Stimulated activated CD4-positive, alpha-beta T cell treated with anti-CD3 and anti-CD28 coated beads, Interleukin-12 subunit alpha, Interleukin-12 subunit beta, amount 100 ng/mL, for 24 hours (primary cell): ENCODE measurements around the gene TSPAN33.
"Not testable (repeated sequence)": the region's sequence is repeated elsewhere in the genome, so short reads cannot be mapped to it uniquely, and the experiment has no call there.

Experiments used
- DNase-seq, 2 experiments: peaks; one replicate each; pipeline ENCODE4 v3.0.0-alpha.2; 2020; ENCODE audit warnings: low read depth in 2 of 2

TSPAN33 gene

DNA sequence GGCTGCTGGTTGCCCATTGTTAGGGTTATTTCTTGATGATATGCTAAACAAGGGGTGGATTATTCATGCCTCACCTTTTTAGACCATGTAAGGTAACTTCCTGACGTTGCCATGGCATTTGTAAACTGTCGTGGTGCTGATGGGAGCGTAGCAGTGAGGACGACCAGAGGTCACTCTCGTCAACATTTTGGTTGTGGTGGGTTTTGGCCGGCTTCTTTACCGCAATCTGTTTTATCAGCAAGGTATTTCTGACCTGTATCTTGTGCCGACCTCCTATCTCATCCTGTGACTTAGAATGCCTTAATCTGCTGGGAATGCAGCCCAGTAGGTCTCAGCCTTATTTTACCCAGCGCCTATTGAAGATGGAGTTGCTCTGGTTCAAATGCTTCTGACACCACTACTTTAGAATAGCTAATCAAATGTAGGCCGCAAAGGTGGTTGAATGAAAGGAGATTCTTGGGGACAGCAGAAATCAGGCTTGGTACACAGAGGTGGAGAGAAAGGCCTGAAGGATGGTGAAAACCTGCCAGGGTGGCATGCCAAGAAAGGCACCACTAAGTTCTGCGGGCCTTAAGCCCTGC, 26.0 kb downstream of the TSPAN33 start:
- no peak for DNase-seq

- not testable (repeated sequence) for DNase-seq
These were observed 29.4 kb downstream of the TSPAN33 start for GRCh38 chr7:129173861-129174260.

DNA sequence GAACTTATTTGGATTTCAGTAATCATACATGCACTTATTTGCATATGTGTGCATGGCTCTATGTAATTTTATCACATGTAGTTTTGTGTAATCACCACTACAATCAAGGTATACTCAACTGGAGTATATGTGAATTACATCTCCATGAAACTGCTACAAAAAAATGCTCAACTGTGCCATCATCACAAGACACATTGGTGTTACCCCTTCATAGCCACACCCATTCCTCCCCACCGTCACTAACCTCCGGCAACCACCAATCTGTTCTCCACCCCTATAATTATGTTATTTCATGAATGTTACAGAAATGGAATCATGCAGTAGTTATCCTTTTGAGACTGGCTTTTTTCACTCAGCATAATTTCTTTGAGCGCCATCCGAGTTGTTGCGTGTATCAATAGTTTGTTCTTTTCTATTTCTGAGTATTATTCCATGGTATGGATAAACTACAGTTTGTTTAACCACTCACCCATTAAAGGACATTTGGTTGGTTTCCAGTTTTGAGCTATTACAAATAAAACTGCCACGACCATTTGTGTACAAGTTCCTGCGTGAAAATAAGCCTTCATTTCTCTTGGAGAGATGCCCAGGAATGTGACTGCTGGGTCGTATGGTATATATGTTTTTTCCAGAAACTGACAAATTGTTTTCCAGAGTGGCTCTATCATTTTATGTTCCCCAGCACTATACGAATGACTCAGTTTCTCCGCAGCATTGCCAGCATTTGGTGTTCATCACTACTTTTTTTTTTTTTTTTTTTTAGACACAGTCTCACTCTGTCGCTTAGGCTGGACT, 32.6 kb downstream of the TSPAN33 start:
- DNase-seq = no peak

GRCh38 chr7:129184981-129185670, 40.6 kb downstream of the TSPAN33 start:
- DNase-seq = no peak

DNA sequence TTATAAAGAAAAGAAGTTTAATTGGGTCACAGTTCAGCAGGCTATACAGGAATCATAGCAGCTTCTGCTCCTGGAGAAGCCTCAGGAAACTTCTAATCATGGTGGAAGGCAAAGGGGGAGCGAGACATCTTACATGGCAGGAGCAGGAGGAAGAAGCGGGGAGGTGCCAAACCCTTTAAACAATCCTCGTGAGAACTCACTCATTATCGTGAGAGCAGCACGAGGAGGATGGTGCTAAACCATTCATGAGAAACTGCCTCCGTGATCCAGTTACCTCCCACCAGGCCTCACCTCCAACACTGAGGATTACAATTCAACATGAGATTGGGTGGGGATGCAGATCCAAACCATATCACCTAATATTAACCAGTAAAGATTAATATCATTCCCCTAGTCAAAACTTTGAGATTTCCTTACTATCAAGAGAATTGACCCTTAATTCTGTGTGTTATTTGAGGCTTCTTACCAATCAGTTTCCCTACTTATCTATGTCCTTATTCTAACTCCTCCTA, 42.3 kb downstream of the TSPAN33 start:
- DNase-seq = no peak

DNA sequence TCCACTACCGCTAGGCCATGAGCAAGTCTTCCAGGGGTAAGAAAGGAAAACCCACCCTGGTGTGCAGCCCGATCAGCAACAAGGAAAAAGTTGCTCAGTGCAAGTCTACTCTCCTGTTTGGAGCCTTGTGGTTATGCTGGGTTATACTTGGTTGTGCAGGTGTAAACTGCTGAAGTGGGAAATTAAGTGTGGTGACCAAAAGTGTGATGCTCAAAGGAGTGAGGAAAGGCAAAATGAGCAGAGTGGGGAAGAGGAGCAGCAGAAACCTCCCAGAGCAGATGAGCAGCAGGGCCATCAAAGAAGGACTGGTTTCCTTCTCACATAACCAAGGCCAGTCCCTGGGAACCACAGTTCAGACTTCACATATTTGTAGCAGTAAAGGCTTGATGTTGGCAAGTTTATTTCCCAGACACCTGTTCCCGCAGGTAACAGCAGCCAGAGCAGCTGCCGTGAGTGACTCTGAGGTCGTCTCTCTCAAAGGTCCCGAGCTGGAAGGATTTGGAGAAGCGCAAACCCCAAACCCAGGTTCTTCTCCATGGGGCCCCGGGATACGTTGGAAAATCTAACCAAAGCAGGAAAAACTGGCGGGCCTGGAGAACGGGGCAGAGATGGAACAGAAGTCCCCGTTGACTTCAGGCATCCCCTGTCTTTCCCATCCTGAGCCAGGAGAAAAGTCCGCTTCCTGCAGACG, 43.3 kb downstream of the TSPAN33 start:
- no peak for DNase-seq

DNA sequence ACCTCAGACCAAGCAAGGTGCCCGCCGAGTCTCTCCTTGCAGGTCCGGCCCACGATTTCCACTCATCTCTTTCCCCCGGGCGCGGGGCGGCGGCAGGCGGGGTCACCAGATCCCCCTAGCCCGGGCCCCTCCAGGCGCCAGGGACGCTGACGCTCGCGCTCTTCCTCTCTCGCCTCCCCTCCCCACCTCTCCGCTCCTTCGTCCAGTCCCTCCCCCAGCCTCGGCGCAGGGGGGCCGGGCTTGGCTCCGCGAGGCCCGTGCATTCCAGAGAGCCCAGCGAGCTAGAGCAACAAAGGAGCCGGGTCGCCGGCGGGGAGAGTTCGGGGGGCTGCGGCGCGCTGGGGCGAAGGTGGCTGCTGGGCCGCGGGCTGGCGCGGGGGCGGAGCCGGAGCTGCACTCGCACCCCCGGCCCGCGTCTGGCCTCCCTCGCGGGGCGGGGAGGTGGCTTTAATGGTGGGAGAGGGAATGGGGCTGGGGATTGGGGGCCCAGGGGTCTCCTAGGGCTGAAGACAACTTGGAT, 43.9 kb downstream of the TSPAN33 start, which contains the start of gene SMO:
Gene SMO (plus strand): TSS at position 262 of the 520 bp plus-strand sequence. CDS start 519 bp downstream, outside the sequence.
- DNase-seq = no peak

DNA sequence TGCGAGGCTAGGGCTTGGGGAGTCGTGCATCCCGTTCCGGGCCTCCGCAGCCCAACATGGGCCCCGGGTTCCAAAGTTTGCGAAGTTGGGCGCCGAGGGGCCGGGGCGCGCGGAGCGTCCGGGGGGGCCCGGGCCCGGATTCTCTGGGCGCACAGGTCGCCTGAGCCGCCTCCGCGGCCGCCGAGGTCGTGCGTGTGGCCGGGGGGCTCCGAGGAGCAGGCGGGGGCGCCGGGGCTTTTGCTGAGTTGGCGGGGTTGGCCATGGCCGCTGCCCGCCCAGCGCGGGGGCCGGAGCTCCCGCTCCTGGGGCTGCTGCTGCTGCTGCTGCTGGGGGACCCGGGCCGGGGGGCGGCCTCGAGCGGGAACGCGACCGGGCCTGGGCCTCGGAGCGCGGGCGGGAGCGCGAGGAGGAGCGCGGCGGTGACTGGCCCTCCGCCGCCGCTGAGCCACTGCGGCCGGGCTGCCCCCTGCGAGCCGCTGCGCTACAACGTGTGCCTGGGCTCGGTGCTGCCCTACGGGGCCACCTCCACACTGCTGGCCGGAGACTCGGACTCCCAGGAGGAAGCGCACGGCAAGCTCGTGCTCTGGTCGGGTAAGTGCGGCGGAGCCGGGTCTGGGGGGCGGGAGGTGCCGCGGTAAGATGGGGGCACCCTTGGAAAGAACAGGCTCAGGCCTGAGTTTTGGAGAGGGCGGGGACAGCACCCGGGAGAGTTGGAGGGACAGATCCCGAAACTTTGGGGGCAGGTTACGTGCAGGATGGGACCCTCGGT, 44.6 kb downstream of the TSPAN33 start:
- DNase-seq = no peak

DNA sequence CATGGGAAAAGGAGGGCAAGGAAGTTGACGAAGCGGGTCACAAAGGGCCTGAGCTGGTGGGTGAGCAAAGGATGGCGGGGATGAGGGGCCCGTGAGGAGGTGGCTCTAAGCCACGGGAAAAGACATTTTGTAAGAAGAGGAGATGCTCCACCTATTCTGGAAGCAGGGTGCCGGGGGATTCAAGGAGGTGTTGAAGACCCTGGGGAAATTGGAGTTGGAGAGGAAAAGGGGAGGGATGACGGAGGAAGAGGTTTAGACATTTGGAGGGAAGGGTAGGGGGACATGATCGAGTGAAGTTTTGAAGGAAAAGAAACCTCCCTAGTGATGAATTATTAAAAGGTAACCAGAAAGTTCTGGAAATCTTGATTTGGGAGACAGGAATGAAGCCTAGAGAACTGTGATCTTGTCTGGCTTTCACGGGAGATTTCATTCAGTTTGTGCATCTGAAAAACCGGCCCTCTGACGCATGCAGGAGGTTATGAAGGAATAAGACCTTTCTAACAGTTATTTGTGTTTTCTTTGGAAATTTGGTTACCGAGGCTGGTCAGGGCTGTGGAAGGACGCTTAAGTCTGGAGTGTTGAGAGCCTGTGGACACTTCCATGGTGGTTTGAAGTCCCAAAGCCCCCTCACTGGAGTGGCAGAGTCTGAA, 45.3 kb downstream of the TSPAN33 start:
- no peak for DNase-seq

DNA sequence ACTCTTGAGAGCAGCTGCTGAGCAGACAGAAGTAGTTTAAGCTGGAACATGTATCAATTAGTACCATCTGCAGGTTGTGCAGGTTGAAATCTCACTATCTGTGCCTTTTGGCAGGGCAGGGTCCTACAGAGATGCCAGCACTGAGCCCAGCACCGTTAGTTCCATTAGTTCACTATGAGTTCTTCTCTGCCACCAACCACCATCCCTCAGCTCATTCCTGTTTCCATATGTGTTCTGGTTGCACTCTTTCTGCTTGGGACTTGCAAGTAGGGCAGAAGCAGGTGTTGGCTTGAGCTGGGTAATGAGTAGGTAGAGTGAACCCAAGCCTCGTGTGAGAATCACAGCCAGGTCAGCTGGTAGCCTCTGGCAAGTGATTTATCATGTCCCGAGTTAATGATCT, 46.8 kb downstream of the TSPAN33 start:
- no peak for DNase-seq

GRCh38 chr7:129193892-129194291, 49.4 kb downstream of the TSPAN33 start:
- no peak for DNase-seq

DNA sequence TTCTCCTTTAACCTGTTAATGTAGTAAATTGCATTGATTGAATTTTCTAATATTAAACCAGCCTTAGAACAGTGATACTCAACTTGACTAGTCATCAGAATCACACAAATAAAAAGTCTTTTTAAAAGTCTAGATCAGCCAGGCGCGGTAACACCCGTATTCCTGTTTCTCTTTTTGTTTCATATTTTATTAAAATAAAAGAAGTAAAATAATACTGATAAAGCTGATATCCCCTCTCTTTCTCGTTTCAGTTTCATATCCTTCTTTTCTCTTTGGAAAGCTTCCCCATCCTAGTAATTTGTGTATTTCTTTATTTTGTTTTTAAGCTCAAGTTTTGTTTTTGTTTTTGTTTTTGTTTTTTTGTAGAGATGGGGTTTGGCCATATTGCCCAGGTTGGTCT, 53.3 kb downstream of the TSPAN33 start:
- no peak for DNase-seq

- DNase-seq = no peak
These were observed 54.9 kb downstream of the TSPAN33 start for GRCh38 chr7:129199406-129199805.

GRCh38 chr7:129202058-129202777, 57.7 kb downstream of the TSPAN33 start:
- DNase-seq = no peak

- no peak for DNase-seq
These were observed 58.7 kb downstream of the TSPAN33 start for GRCh38 chr7:129203050-129203741.

DNA sequence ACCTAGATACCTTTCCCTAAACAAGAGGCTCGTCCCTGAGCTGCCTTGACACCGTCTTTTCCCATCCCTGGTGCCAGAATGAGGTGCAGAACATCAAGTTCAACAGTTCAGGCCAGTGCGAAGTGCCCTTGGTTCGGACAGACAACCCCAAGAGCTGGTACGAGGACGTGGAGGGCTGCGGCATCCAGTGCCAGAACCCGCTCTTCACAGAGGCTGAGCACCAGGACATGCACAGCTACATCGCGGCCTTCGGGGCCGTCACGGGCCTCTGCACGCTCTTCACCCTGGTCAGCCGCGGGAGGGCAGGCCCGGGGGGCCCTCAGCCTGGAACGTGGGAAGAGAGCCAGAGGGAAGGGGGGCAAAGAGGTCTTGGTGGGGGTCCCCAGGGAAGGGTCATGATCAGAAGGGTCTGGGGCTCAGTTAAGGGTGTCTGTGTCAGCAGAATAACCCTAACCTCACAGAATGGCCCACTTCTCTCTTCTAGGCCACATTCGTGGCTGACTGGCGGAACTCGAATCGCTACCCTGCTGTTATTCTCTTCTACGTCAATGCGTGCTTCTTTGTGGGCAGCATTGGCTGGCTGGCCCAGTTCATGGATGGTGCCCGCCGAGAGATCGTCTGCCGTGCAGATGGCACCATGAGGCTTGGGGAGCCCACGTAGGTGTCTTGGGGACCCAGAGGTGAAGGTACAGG, 60.8 kb downstream of the TSPAN33 start:
- no peak for DNase-seq

DNA sequence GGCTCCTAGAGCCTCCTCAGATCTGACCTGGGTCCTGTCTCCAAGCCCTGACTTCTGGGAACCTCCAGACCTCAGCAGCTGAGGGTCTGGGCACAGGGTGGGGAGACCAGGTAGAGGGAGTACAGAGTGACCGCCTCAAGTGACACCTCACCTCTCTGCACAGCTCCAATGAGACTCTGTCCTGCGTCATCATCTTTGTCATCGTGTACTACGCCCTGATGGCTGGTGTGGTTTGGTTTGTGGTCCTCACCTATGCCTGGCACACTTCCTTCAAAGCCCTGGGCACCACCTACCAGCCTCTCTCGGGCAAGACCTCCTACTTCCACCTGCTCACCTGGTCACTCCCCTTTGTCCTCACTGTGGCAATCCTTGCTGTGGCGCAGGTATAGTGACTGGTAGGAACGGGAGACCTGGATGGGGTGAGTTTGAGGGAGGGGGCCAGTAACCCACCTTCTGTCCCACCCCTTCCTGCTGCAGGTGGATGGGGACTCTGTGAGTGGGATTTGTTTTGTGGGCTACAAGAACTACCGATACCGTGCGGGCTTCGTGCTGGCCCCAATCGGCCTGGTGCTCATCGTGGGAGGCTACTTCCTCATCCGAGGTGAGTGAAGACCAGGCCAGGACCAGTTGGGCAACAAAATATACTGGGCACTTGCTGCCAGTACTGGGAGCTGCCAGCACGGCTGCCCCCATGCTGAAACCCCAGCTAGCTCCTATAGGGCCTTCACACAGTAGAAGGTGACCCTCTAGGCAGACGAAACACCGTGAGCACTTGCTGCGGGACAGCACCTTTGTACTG, 61.7 kb downstream of the TSPAN33 start:
- no peak for DNase-seq

- DNase-seq = no peak
These were observed 64.2 kb downstream of the TSPAN33 start for GRCh38 chr7:129208667-129209066.
